Measurements from ENCODE around the gene ATP5F1D. TPM values are rescaled to one million over a fixed set of nuclear protein-coding genes. Genes with fewer than 3 reads are reported as not detected.

ATP5F1D gene
- total and polyA plus RNA-seq, 2 of the 13 experiments (the other 11 are each of a cell fraction or from before 2014, with no cell fraction given): 39.4 to 78.7 TPM

- no peak for TF ChIP-seq AFF4 (CRISPR knock-in tag; IDR thresholded peaks at IDR 0.05)
- TF ChIP-seq, protein P1, sequence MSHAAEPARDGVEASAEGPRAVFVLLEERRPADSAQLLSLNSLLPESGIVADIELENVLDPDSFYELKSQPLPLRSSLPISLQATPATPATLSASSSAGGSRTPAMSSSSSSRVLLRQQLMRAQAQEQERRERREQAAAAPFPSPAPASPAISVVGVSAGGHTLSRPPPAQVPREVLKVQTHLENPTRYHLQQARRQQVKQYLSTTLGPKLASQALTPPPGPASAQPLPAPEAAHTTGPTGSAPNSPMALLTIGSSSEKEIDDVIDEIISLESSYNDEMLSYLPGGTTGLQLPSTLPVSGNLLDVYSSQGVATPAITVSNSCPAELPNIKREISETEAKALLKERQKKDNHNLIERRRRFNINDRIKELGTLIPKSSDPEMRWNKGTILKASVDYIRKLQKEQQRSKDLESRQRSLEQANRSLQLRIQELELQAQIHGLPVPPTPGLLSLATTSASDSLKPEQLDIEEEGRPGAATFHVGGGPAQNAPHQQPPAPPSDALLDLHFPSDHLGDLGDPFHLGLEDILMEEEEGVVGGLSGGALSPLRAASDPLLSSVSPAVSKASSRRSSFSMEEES (CRISPR knock-in tag; IDR thresholded peaks at IDR 0.05): peak; percentile 64; the same call in 1 of the 2 replicates
- peak; percentile 88 for TF ChIP-seq ZNF589 (CRISPR knock-in tag; conservative IDR thresholded peaks at IDR 0.05)
- TF ChIP-seq MZF1 (CRISPR knock-in tag; IDR thresholded peaks at IDR 0.05; ENCODE audit: borderline replicate concordance): no peak
- TF ChIP-seq, protein P2, sequence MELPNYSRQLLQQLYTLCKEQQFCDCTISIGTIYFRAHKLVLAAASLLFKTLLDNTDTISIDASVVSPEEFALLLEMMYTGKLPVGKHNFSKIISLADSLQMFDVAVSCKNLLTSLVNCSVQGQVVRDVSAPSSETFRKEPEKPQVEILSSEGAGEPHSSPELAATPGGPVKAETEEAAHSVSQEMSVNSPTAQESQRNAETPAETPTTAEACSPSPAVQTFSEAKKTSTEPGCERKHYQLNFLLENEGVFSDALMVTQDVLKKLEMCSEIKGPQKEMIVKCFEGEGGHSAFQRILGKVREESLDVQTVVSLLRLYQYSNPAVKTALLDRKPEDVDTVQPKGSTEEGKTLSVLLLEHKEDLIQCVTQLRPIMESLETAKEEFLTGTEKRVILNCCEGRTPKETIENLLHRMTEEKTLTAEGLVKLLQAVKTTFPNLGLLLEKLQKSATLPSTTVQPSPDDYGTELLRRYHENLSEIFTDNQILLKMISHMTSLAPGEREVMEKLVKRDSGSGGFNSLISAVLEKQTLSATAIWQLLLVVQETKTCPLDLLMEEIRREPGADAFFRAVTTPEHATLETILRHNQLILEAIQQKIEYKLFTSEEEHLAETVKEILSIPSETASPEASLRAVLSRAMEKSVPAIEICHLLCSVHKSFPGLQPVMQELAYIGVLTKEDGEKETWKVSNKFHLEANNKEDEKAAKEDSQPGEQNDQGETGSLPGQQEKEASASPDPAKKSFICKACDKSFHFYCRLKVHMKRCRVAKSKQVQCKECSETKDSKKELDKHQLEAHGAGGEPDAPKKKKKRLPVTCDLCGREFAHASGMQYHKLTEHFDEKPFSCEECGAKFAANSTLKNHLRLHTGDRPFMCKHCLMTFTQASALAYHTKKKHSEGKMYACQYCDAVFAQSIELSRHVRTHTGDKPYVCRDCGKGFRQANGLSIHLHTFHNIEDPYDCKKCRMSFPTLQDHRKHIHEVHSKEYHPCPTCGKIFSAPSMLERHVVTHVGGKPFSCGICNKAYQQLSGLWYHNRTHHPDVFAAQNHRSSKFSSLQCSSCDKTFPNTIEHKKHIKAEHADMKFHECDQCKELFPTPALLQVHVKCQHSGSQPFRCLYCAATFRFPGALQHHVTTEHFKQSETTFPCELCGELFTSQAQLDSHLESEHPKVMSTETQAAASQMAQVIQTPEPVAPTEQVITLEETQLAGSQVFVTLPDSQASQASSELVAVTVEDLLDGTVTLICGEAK (IDR thresholded peaks at IDR 0.05): no peak
- TF ChIP-seq, protein P2 (CRISPR knock-in tag; IDR thresholded peaks at IDR 0.05): no peak
- TF ChIP-seq POLR2AphosphoS2 (IDR thresholded peaks at IDR 0.05; ENCODE audit: low read depth, low read length): no peak
- TF ChIP-seq ZBTB38 (CRISPR knock-in tag; IDR thresholded peaks at IDR 0.05): no peak
- TF ChIP-seq NFE2 (CRISPR knock-in tag; IDR thresholded peaks at IDR 0.05): no peak
- no peak for TF ChIP-seq KLF11 (CRISPR knock-in tag; IDR thresholded peaks at IDR 0.05)
These were observed 4.1 kb downstream of the ATP5F1D start (continued) for GRCh38 chr19:1245494-1246264.

Measured in HepG2 (cell line).